Left renal cortex interstitium (tissue), 4 donors: Measurements from ENCODE around the gene C19orf73. TPM values are rescaled to one million over a fixed set of nuclear protein-coding genes. Genes with fewer than 3 reads are reported as not detected.
A peak's percentile ranks its signal among the peaks of the same experiment; 100 is the strongest.
"Not testable (repeated sequence)": the region's sequence is repeated elsewhere in the genome, so short reads cannot be mapped to it uniquely, and the experiment has no call there.

Experiments
- DNase-seq, 4 donors: peaks; one replicate each; pipeline ENCODE4 v3.0.0-alpha.2; 2013; ENCODE audit warnings: low read depth in 4 of 4, low spot score in 2 of 4, missing footprints in 1 of 4
- polyA plus RNA-seq, 4 donors: library from polyadenylated mRNA; unstranded; fragments of 120-200 nt; gene quantifications; one replicate each; pipeline ENCODE4 v1.2.1, GENCODE V29; 2013; ENCODE audit not compliant: insufficient read length in 4 of 4

C19orf73 gene
- polyA plus RNA-seq, 4 donors = 0.73 to 1.1 (median 0.80) TPM

DNA sequence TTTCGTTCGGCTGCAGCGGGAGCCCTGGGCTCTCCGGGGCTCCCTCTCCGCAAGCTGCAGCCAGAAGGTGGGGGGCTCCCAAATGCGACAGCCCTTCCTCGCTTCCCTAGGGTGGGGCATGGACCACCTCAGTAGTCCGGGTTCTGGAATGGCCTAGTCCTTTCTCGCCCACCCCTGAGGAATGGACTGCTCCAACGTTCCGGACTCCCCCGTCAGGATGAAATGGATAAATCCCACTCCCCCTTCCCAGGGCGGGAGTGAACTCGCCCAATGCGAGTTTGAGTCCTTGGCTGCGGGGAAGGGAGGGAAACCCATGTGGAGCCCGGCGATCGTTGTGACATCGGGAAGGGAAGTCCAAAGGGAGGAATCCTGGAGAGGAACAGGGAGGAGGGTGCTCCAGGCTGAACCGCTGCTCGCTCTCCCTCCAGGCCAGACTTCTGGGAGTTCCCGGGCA is 30.7 kb upstream of the C19orf73 start:
- DNase-seq = peak in 2 of 4 donors; percentile 76 to 91

DNA sequence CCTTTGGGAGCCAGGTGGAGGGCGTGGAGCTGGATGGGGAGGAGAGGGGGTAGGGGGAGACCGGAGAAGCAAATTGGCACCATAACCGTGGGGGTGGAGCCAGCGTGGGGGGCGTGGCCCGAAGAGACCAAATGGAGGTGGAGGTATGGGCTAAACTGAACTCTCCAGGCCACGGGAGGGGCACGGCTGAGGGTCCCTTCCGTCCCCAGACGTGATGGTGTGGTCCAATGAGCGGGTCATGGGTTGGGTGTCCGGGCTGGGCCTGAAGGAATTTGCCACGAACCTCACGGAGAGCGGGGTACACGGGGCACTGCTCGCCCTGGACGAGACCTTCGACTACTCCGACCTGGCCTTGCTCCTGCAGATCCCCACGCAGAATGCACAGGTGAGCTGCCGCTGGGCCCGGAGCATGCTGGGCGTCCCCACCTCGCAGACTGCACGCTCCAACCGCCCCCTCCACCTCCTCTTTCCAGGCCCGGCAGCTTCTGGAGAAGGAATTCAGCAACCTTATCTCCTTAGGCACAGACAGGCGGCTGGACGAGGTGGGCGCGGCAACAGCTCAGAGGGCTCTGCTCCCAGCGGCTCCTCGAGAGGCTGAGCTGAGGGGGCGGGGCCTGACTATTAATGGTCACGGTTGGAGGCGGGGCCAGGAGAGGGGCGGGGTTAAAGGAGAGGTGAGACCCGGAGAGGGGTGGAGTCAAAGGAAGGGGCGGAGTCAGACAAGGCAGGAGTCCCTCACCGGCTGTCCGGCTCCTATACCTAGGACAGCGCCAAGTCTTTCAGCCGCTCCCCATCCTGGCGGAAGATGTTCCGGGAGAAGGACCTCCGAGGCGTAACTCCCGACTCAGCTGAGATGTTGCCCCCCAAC is 30.1 kb upstream of the C19orf73 start:
- peak; percentile 93 to 97 (median 94) for DNase-seq

- no peak for DNase-seq
Observed at GRCh38 chr19:49148044-49148682, 29.2 kb upstream of the C19orf73 start.

GRCh38 chr19:49146408-49146770 is 27.4 kb upstream of the C19orf73 start:
- not testable (repeated sequence) for DNase-seq

DNA sequence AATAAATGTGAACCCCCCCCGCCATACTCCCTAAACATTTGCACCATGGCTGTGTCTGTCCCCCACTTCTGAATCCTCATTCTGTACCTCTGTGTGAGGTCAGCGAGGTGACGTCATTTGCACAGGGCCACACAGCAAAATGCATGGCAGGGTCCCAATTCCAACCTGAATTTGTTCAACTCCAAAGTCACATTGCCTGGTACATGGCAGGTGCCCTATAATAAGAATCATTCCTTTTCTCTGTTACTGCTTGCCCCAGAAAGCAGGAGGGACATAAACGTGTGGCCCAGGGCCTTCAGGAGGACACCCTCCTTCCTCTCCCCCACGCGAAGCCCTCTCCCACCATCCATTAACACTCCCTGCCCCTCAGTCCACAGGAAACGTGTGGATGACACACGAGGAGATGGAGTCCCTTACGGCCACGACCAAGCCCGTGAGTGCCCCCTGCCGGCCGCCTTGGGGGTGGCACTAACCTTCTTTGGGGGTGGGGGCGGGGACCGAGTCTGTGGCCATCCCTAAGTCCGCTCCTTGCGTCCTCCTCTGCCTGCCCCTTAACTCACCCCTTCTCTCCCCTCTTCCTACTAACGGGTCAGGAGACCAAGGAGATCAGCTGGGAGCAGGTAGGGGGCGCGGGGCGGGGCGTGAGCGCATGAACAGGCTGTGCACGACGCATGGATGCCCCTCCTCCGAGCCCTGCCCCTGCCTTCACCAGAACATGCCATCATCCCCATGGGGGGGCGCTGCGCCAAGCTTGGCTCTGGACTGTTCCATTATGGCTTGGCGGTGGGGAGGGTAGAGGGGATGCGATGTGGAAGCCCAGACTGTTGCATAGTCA is 26.8 kb upstream of the C19orf73 start:
- no peak for DNase-seq

DNA sequence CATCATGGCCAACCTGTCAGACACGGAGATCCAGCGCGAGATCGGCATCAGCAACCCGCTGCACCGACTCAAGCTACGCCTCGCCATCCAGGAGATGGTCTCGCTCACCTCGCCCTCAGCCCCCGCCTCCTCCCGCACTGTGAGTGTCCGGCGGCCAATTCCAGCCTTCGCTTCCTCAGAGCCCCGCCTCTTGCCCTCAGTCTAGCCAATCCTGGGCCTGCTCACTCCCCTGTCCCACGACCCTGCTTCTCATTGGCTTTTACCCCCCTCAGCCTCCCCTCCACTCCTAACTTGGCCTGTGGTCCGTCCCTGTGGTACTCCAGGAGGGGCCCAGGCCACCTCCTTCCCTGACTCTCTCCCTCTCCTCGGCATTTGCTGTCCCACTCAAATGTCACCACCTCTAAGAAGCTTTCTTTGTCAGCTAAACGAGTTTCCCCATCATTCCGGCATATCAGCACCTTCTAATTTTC is 24.0 kb upstream of the C19orf73 start:
- DNase-seq = peak in 2 of 4 donors; percentile 88 to 91

GRCh38 chr19:49141352-49141751 is 22.4 kb upstream of the C19orf73 start:
- DNase-seq = no peak

DNA sequence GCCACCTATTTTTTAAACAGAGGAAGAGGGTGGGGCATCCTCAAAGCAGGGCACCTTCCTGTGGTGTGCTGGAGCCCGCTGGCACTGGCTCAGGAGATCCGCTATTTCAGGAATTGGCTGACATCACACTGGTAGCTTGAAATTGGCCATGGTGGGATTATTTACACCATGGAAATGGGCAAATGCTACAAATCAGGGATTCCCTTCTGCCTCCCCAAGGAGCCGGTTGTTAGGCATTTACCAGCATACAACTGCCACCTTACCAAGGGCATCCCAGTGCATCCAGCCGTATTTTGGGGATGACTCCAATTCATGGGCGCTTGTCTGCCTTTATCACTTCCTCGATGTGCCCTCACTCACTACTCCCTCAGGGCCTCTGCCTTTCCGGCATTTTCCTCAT is 22.0 kb upstream of the C19orf73 start:
- DNase-seq = no peak

GRCh38 chr19:49136771-49137171 is 17.8 kb upstream of the C19orf73 start:
- DNase-seq = no peak

- DNase-seq = no peak
Observed at GRCh38 chr19:49135686-49136085, 16.7 kb upstream of the C19orf73 start.

- DNase-seq = peak in 1 of 4 donors; percentile 75
Observed at GRCh38 chr19:49133621-49134454, 14.9 kb upstream of the C19orf73 start.

DNA sequence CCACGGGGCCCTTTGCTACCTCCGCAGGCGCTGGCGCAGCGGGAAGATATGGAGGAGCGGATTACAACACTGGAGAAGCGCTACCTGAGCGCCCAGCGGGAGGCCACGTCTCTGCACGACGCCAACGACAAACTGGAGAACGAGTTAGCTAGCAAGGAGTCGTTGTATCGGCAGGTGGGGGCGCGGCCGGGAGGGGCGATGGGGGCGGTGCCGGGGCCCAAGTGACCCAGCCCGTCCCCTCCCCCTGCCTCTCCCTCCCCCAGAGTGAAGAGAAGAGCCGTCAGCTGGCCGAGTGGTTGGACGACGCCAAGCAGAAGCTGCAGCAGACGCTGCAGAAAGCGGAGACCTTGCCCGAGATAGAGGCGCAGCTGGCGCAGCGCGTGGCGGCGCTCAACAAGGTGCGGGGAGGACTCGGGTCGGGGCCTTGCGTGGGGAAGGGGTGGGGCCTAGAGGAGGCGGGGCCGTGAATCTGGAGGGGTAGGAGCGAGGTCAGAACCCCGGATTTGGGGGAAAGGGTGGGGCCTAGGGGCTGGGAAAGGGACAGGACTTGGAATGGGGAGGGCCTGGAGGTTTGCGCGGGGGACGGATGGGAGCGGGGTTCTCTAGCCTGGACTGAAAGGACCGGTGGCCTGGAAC is 14.1 kb upstream of the C19orf73 start:
- no peak for DNase-seq

- no peak for DNase-seq
Observed at GRCh38 chr19:49130325-49130724, 11.4 kb upstream of the C19orf73 start.

DNA sequence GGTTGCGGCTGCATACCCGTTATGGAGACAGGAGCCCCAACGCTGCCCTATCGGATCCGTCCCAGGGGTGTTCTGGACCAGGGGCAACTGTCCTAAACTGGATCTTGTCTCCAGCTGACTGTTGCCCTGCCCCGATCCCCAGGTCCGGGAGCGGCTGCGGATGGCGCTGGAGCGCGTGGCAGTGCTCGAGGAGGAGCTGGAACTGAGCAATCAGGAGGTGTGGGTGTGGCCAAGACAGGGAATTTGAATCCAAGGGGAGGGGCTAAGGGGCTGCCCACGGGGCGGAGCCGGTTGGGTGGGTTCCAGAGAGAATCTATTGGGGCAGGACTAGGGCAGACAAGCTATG is 10.3 kb upstream of the C19orf73 start:
- no peak for DNase-seq

GRCh38 chr19:49128545-49129237 is 9.7 kb upstream of the C19orf73 start:
- DNase-seq = no peak

DNA sequence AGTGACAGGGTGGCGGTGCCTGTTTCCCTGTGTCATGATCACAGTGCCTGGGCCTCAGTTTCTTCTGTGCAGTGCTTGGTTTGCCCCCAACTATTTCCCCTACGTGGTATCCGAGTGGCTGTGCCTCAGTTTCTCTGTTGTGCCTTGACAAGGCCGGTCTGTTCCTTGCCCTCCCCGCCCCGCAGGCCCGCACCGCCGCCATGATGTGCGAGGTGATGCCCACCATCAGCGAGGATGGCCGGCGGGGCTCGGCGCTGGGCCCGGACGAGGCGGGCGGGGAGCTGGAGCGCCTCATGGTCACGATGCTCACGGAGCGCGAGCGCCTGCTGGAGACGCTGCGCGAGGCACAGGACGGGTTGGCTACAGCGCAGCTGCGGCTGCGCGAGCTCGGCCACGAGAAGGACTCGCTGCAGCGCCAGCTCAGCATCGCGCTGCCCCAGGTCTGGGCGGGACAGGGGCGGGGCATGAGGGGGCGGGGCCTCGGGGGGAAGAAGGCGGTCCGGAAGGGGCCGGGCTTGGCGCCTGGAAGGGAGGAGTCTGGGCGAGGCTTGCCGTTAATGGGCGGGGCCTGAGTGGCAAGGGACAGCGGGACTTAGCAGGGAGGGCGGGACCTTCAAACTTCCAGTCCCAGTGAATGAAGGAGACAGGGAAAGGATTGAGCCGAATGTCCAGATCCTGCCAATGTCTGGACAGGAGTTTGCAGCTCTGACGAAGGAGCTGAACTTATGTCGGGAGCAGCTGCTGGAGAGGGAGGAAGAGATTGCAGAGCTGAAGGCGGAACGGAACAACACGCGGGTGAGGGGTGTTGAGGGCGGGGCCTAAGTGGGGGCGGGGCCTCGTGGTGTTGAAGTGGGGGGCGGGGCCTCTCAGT is 9.0 kb upstream of the C19orf73 start:
- DNase-seq = peak in 2 of 4 donors; percentile 90 to 94

DNA sequence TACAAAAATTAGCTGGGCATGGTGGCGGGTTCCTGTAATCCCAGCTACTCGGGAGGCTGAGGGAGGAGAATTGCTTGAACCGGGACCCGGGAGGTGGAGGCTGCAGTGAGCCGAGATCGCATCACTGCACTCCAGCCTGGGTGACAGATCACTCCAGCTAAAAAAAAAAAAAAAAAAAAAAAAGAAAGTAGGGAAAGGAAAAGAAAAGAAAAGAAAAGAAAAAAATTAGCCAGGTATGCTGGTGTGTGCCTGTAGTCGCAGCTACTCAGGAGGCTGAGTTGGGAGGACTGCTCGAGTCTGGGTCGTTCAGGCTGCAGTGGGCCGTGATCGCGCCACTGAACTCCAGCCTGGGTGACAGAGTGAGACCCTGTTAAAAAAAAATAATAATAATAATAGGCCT is 8.3 kb upstream of the C19orf73 start:
- DNase-seq = not testable (repeated sequence)

DNA sequence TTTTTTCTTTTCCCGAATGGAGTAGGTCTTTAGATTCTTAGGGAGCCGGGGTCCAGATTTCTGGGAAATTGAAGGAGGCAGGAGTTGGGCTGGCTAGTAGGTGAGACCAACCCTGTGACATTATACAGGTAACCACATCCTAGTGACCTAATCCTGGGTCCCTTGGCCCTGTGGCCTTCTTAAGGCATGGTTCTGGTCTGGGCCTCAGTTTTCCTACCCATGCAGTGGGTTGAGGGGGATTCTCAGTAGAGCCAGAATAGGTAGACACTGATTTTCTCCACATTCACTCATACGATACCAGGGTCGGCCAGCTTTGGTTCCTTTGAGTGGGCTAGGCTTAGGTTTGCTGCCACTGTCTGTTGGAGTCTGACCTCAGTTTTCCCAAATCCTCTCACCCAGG is 7.6 kb upstream of the C19orf73 start:
- DNase-seq = no peak
